NAMALWA (cell line): ENCODE data around the gene BTBD17.

ENCODE experiments used
- DNase-seq: peaks from one replicate; pipeline ENCODE4 v3.0.0-alpha.2; 2015; ENCODE audit warnings: low spot score

BTBD17 gene

GRCh38 chr17:74387365-74388218 is 25.9 kb upstream of the BTBD17 start:
- no peak for DNase-seq

DNA sequence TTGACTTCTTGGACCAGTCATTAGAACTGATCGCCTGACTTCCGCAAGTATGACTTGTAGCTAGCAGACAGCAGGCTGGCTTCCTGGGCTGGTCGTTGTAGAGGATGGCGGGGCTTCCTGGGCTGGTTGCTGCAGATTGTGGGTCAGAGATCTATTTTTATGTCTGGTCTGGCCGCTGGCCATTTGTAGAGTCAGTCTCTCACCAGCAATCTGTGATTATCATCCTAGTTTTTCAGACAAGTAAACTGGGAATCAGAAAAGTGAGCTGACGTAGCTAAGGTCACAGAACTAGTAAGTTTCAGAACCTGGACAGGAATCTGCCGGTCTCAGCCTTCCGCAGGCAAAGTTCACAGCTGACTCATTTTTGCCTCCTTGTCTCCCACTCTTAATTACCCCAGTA is 24.7 kb upstream of the BTBD17 start:
- DNase-seq: no peak

DNA sequence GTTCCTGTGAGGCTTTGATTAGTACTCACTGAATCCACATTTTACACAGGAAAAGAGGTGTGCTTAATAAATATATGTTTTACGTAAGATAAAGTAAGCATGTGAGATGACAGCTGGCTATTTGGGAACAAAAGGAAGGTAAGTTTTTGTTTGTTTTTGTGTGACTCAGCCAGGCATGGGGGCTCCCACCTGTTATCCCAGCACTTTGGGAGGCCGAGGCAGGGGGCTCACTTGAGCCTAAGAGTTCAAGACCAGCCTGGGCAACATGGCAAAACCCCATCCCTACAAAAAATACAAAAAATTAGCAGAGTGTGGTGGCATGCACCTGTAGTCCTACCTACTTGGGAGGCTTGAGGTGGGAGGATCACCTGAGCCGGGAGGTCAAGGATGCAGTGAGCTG is 23.5 kb upstream of the BTBD17 start:
- no peak for DNase-seq

- no peak for DNase-seq
These were observed 21.5 kb upstream of the BTBD17 start for GRCh38 chr17:74383141-74383540.

GRCh38 chr17:74380959-74381808 is 19.5 kb upstream of the BTBD17 start:
- no peak for DNase-seq

DNA sequence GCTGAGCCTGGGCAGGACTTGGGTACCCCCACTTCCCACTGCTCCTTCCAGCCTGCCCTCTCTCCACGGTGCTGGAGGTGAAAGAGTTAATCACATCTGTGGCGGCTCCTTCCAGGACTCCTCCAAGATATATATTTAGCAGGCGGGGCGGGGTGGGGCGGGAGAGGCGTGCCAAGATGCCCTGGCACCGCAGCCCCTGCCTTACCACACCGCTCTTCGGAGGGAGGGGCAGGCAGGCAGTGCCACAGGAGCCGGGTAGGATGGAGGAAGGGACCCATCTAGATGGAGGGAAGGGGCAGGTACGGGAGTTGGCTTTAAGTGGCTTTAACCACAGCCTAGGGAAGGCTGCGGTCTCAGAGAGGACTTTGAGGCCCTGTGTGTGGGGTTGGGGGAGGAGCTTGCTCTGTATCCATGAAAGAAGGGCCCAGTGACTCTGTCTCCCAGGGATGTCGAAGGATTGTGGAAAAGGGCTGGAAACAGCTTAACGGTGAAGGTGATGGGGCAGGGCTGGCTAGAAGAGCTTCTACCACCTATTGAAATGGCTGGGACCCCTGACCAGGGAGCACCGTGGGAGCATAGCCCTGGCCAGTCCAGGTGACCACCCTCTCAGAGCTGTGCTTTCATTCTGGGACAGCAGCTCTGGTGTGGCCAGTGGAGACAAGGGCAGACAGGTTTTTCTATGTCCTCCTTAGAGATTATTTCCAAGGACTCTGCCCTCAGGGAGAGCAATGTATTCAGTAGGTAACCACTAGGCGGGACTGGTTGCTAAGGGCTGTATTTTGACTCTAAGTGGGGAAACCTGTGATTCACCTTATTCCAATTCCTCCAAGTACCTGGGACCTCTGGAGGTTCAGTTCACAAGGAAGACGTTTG is 18.7 kb upstream of the BTBD17 start:
- DNase-seq: no peak

DNA sequence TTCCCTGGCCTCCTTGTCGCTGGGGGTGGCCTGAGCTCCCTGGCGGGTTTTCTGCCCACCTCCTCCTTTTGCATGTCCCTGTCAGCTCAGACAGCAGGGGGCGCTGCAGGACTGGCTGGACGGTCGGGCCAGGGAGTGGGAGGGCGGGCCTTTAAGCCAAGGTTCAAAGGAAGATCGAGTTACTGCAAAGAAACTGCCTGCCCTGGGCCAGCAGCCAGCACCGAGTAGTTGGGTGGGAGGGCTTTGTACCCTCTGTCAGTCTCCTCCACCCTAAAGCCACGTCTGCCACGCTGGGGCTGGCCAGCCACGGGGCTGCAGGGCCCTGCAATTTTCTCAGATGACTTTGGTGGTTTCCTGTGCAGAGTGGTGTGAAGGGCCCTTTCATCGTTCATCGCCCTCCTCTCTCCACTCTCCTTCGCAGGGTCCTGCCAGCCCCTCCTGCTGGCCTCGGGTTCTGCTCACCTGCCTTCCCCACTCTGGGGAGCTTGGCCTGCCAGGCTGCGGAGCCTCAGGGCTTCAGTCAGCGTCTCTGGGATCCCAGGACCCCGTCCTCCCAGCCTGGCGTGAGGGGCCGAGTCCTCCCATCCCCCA is 17.9 kb upstream of the BTBD17 start:
- DNase-seq: peak; percentile 88

DNA sequence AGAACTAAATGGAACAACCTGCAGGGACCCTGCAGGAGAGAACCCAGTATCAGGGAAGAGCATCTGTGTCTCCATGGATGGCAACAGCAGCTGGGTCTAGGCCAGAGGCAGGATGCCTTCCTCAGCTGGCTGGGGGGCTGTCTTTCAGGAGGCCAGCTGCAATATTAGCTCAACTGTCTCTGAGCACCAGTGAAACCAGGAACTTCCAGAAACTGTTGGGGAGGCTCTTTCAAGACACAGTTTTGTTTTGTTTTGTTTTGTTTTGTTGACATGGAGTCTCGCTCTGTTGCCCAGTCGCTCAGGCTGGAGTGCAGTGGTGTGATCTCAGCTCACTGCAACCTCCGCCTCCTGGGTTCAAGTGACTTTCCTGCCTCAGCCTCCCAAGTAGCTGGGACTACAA is 13.2 kb upstream of the BTBD17 start:
- DNase-seq: peak; percentile 43

DNA sequence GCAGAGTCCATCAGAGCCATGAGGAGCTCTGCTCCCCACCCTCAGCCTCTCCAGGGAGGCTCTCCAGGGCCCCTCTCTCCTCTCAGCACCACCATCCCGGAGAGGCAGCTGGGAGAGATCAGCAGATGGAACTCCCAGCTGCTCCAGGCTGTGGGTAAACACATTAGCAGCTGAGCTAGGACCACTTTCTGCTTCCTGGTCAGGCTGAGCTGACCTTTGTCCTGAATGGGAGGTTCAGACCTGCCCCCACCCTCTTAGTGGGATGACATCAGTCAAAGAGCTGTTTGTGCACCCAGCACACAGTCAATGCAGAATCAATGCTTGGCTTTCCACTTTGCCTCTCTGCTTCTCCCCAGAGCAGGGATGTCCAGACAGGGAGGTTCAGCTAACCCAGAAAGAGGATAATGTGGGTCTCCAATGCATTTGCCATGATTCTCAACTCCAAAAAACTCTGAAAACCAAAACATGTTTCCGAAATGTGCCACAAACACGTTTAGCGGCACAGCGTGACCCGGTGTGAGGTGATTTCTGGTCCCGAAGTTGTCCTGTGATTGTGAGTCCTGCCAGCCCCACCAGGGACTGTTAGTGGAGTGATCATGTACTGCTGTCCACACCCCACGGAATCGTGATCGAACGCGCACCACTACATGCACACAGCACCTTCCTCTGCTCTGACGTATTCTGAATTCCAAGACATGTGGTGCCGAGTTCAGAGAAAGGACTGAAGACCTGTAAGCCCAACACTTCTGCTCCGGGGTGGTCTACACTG is 12.4 kb upstream of the BTBD17 start:
- DNase-seq: no peak

- no peak for DNase-seq
These were observed 10.8 kb upstream of the BTBD17 start for GRCh38 chr17:74372426-74372825.

GRCh38 chr17:74371653-74372147 is 10.0 kb upstream of the BTBD17 start:
- DNase-seq: no peak

- no peak for DNase-seq
These were observed 8.2 kb upstream of the BTBD17 start for GRCh38 chr17:74369665-74370490.

DNA sequence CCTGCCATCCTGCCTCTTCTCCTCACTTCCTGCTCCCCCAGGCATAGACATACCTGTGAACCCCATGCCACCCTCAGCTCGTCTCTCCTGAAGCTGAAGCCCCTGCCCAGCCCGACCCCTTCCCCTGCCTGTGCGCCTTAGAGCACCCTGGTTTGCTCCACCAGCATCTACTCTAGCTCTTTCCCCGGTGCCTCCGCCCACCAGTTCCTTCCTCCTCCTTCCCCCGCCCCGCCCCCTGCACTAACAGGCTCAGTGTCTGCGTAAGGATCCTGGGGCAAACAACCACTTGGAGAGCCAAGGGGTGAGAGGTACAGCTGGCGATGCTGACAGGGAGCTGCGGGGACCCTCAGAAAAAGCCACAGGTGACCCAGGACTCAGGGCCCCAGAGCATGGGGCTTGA is 7.6 kb upstream of the BTBD17 start:
- no peak for DNase-seq

- DNase-seq: peak; percentile 62
These were observed 6.8 kb upstream of the BTBD17 start for GRCh38 chr17:74368341-74369081.

DNA sequence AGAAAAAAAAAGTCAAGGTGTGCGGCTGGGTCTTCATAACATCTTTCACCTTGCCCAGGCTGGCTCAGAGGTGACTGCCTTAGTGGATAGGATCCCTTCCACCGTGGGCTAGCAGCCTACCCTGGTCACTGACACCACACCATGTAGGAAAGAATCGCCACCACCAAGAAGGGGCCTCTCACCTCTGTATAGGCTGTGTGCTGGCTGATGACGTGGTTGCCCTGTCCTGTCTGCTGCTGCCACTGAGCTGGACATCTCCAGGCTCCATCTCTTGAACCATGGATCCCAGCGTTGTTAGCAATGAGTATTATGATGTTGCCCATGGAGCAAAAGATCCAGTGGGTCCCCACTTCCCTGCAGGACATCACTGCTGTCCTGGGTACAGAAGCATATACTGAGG is 5.5 kb upstream of the BTBD17 start, which contains the start of gene GPR142:
TSS of gene GPR142 (plus strand) at position 301 of the 400 bp plus-strand sequence. CDS start 2,035 bp downstream, outside the sequence.
- no peak for DNase-seq

DNA sequence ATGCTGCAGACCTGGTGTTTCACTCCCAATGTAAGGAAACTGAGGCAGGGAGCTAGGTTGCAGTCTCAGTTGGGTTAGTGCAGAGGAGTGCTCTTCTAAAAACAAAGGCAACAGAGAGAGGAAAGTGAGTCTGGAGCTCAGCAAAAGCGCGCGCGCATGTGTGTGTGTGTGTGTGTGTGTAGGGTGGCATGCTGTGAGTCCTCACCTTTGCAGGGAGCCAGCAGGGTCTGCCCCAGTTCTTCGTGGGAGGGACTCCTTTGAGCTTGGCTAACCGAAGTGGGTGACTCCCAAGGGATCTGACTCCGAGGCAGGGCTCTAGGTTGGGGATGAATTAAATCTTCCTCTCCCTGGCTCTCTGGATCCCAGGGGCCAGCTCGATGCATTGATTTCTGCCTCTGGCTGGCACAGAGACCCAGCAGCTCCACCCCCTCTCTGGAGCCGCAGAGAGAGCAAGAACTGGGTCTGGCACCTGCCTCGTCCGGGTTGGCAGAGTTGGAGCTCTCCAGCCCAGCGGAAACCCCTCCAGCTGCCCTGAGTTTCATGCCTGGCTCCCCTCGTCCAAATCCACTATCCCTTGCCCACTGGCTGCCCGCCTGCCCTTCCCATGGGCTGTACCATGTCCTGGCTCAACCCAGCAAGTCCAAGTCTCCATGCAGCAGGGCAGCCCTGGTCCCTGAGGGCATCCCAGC is 1.3 kb upstream of the BTBD17 start:
- no peak for DNase-seq

DNA sequence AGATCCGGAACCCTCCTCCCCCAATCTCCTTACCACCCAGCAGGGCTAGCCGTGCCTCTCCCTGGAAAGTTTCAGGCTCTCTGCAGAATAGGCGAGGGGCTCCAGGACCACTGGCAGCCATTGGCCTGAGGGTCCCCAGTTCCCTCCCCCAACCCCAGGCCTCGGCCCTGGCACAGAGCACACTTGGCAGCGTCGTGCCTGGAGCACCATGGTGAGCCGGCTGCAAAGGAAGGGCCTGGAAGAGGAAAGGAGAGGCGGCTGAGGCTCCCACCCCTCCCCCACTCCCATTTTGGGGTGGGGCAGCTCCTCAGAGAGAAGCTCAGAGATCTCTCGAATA is 369 bp upstream of the BTBD17 start:
- no peak for DNase-seq

GRCh38 chr17:74360899-74361229 is 804 bp downstream of the BTBD17 start:
- no peak for DNase-seq

GRCh38 chr17:74359916-74360315 is 1.8 kb downstream of the BTBD17 start:
- DNase-seq: no peak
